Measurements from ENCODE around the gene PIGU.

Gene PIGU

GRCh38 chr20:34541264-34541901 is 135.5 kb downstream of the PIGU start:
- no peak for DNase-seq (ENCODE audit: low read depth)
- no peak for TF ChIP-seq CTCF (conservative IDR thresholded peaks at IDR 0.05; ENCODE audit: control insufficient read depth, insufficient read depth, low read depth, low read length)
- H3K4me3 ChIP-seq (ENCODE audit: control insufficient read depth, low read depth, low read length): no peak overlapping the region

GRCh38 chr20:34540596-34541263 is 136.2 kb downstream of the PIGU start:
- no peak for DNase-seq (ENCODE audit: low read depth)
- no peak for TF ChIP-seq CTCF (conservative IDR thresholded peaks at IDR 0.05; ENCODE audit: control insufficient read depth, insufficient read depth, low read depth, low read length)
- H3K4me3 ChIP-seq (ENCODE audit: control insufficient read depth, low read depth, low read length): no peak overlapping the region

- no peak overlapping the region for H3K4me3 ChIP-seq (ENCODE audit: control insufficient read depth, low read depth, low read length)
- no peak for DNase-seq (ENCODE audit: low read depth)
- TF ChIP-seq CTCF (conservative IDR thresholded peaks at IDR 0.05; ENCODE audit: control insufficient read depth, insufficient read depth, low read depth, low read length): no peak
These were observed 137.1 kb downstream of the PIGU start for GRCh38 chr20:34539756-34540155.

- peak; percentile 90 for TF ChIP-seq CTCF (conservative IDR thresholded peaks at IDR 0.05; ENCODE audit: control insufficient read depth, insufficient read depth, low read depth, low read length)
- no peak overlapping the region for H3K4me3 ChIP-seq (ENCODE audit: control insufficient read depth, low read depth, low read length)
- peak; percentile 66 for DNase-seq (ENCODE audit: low read depth)
These were observed 138.2 kb downstream of the PIGU start for GRCh38 chr20:34538671-34539123.

GRCh38 chr20:34537651-34538050 is 139.2 kb downstream of the PIGU start:
- no peak for DNase-seq (ENCODE audit: low read depth)
- TF ChIP-seq CTCF (conservative IDR thresholded peaks at IDR 0.05; ENCODE audit: control insufficient read depth, insufficient read depth, low read depth, low read length): no peak

GRCh38 chr20:34536798-34537394 is 140.0 kb downstream of the PIGU start:
- TF ChIP-seq CTCF (conservative IDR thresholded peaks at IDR 0.05; ENCODE audit: control insufficient read depth, insufficient read depth, low read depth, low read length): peak; percentile 47
- DNase-seq (ENCODE audit: low read depth): peak; percentile 51
- no peak overlapping the region for H3K4me3 ChIP-seq (ENCODE audit: control insufficient read depth, low read depth, low read length)

More at GRCh38 chr20:34537651-34538050, 139.2 kb downstream of the PIGU start:
- H3K4me3 ChIP-seq (ENCODE audit: control insufficient read depth, low read depth, low read length): no peak overlapping the region

Data from fibroblast of mammary gland (primary cell).